GM21526 (cell line): ENCODE results near the gene ATF6.
A peak's percentile ranks its signal among the peaks of the same experiment; 100 is the strongest.

ENCODE experiments used
- ATAC-seq: cut with Tn5 transposase; IDR thresholded peaks from one replicate; pipeline ENCODE4 v1.9.1; 2021; ENCODE audit warnings: moderate library complexity; ENCODE audit not compliant: unreplicated experiment, low FRiP score

ATF6 gene

DNA sequence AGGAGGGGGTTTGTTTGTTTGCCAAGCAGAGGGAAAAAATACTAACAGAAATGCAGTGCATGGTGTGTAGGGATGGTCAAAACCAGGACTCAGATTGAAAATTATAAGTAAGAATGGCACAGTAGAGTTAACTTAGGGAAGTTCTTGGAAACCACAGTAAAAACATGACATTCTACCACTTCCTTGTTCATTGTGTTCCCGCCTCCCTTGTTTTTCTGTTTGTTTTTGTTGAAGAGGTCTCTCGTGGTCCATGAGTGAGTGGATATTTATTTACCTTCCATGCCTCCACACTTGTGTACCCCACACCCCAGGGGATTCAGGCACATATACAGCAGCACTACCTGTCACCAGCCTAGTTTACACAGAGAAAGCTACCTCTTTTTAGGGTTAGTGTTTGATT is 187.9 kb downstream of the ATF6 start:
- ATAC-seq, result no peak

DNA sequence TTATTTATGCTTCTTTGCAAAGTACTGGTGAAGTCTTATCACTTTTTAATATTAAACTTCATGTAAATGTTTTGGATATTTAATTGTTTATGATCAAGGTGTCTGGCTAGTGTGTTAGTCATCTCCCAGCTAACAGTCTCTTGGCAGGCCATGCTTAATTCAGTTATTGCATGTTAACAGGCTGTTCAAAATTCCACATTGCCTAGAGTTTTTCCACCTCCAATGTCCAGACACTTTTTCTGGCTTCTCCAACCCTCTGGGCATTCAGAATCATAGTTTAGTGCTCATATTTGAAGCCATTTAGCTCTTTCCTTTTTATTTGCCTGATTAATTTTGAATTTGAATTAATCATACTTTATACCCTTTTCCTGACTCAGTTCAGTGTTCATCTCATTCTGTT is 188.3 kb downstream of the ATF6 start:
- no peak for ATAC-seq

DNA sequence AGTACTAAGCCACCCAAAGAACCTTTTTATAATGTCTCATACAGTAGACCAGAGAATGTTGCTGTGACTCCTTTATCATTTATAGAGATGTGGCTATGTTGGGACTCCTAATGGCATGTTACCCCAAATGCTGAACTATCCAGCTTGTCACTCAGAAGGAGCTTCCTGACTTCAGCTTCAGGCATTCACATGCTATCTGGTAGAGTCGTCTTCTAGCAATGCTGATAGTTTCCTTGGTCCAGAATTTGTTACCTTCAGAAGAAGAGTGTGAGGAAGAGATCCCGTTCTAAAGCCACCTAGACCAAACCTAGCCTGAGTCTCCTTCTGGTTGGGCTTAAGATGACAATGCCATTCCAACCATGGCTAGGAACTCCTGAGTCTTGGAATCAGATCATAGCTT is 189.5 kb downstream of the ATF6 start:
- no peak for ATAC-seq

DNA sequence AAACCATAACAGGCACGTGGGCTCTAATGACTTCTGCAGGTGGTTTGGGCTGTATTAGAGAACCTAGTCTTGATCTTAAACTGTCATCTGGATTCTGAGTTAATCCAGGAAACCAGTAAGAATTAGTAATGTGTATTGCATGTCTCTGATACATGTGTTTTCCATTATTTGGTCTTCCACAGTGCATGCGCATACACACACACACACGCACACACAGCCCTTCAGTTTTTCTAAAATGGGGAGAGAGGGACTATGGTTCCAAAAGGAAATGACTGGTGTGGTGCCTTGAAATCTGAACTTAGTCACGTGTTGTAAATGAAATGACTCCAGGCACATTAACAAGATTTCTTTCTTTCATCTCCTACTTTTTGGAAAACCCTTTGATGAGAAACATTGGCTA is 190.0 kb downstream of the ATF6 start:
- no peak for ATAC-seq

DNA sequence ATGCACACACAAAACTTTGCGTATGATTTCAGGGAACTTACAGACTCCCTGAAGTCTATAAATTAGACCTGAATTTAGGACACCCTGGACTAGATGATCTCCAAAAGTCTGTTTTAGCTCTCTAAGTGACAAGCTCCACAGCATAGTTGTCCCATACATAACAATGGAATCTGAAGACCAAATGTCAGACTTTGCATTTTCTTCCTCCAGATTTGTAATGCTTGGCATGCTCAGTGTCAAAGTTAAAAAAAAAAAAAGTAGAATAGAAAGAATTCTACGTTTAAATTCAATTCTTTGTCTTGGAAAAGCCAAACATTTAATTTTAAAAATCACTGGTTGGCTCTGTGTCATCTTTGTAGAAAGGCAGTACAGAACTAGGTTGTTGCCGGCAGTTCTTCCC is 190.8 kb downstream of the ATF6 start:
- no peak for ATAC-seq

DNA sequence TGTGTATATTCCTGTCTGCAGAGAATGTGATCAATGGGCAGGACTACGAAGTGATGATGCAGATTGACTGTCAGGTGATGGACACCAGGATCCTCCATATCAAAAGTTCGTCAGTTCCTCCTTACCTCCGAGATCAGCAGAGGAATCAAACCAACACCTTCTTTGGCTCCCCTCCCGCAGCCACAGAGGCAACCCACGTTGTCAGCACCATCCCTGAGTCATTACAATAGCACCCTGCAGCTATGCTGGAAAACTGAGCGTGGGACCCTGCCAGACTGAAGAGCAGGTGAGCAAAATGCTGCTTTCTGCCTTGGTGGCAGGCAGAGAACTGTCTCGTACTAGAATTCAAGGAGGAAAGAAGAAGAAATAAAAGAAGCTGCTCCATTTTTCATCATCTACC is 192.3 kb downstream of the ATF6 start:
- ATAC-seq, result no peak

DNA sequence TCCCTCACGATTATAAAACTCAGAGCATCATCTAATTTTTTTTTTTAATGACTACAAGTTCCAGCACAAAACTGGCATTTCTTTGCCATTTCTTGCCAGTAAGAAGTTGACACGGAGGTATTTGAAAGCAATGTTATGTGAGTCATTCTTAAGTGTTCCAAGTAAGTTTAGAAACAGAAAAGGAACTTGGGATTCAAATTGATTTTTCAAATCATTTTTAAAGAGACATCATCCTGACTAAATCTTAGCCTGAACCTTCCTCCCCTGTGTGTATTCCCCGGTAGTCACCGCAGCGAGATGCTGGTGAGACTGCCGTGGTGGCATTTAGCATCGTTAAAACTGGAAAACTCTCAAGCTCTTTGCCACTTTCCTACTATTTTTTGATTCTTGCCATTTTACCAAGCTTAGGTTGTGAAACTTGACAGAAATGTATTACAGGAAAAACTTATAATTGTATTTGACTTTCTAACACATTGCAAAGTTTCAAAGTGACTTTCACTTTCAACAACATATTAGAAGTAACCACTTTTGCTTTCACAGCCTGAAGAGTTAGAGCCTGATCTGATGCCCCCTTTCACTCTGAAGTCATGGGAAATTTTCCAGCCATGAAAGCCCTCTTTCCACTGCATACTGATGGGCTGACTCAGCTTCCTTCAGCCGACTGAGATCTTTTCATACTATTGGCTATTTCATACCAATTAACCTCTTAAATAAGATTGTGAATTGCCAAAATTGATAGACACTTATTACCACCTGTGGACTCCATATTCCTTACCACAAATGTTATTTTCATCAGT is 196.2 kb downstream of the ATF6 start:
- ATAC-seq, result peak; percentile 84

DNA sequence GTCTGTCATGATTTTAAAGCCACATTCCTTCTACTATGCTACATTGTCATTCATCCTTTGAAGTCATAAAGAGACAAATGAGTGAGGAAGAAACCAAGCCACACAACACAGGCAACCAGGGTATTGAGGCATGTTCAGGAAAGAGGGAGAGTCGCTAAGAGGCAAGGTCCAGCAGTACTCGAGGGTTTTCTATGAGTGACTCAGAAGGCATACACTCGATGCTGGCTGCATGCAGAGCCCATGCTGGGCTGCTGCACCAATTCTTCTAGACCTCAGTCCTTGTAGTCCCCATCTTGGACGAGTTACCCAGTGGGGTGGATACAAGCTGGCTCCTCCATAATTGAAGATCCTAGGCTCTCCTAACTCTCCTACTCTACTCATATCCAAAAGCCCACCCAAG is 199.9 kb downstream of the ATF6 start:
- no peak for ATAC-seq

DNA sequence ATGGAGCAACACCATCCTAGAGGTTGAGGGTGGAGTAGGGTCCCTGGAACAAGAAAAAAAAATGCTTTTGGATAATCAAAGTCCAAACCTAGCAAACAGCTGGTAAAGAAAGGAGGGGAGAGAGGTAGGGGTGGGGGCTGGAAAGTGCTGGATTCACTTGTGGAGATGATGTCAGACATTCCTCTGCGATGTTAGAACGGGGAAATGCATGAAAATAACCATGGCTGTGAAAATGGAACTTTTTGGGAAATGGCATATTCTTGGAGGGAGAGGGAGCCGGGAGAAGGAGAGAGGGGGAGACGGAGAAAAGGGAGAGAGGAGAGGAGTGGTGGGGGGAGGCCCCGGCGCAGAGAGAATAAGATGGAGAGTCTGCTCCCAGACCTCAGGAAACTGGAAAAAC is 203.9 kb downstream of the ATF6 start:
- no peak for ATAC-seq

DNA sequence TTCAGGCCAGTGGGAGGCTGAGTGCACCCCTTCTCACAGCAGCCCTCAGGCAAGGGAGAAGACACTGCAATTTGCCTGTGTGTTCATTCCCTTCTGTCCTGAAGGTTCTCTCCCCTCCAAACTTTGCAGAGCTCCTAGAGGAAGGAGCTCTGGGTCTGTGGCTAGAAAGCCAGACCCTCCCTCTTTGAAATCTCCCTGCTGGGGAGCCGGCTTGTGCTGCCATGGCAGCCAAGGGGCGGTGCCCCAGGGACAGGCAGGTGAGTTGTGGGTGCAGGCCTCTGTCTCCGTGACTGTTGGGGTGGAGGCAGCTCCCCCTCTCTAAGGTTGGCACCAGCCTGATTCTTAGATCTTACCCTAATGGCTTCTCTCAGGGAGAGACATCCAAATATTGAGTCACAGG is 204.5 kb downstream of the ATF6 start:
- ATAC-seq, result no peak

DNA sequence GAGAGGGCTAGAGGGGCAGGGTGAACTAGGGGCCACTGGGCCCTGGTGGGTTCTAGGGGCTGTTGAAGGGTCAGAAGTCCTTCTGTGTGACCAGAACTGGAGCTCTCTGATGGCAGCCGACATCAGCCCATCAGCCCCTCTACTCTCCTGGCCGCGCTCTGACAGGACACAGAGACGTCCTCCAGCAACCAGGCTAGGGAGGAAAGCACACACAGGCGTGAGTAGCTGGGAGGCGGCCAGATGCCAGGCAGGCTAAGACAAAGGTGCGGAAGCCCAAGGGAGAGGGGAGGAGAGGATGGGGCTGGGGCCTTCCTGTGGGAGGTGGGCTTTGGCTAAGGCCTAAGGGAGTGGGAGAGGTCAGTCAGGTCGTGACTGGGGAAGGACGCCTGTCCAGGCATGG is 206.7 kb downstream of the ATF6 start:
- ATAC-seq, result no peak

DNA sequence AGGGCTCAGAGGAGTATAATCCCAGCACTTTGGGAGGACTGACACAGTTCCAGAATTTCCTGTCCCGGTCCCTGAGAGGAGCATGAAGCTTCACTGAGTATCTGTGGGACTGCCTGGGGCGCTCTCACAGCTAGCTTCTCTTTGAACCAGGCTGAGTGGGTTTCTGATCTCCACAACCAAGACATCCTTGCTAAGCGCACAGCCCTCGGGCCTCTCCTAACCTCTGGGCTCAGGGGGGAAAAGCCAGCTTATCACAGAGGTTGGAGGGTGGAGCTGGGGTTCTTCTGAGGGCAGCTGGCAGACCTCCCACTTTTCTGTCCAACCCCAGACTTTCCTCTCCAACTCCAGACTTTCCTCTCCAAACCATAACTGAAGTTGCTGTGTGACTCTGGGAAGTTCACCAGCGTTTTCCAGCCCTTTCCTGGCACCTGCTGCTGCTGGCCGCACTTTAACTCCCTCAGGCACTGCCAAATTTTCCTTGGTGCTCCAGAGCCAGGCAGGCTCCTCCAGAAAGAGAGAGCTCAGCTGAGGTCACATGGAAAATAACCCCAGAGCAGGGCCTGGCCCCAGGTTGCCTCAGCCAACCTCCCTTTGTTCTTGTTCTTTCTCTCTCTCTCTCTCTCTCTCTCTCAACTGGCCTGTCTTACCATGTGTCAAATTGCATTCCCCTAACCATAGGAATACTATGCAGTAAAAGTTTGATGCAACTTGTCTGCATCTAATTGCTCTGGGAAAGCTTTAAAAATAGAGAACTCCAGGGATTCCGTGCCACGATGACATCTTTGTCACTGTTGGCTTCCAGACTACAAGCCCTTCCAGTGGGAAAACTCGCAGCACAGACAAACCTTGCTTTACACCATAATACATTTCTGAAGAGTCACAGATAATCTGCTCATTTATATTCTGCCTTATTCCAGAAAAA is 208.1 kb downstream of the ATF6 start:
- ATAC-seq, result no peak

DNA sequence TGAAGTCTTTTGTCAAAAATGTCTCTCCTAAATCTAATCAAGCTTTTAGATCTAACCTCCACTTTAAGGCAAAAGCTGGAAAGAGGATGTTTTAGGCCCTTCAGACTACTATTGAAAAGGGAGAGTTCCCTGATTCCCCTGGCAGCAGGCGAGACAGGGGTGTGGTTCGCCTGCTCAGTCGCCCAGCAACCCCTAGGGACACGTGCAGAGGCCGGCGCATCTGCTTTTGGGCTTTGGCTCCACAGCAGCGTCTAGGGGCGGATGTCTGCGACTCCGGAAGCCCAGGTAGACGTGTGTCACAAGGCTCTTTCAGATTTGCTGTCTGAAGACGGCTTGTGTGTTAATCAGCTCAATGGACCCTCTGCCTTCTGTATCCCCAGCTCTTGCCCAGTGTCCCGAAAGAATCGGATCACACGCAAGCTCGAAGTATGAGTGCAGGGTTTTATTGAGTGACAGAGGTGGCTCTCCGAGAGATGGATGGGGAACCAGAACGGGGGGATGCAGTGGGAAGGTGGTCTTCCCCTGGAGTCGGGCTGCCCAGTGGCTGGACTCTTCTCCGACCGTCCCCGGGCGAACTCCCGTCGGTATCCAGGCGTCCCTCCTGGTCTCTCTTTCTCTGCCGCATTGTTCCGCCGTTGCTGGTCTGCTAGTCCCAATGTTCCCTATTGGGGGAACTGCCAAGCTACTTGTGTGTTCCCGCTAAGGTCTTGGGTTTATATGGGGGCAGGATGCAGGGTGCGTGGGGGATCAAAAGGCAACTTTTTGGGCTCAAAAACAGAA is 212.1 kb downstream of the ATF6 start:
- ATAC-seq, result no peak

DNA sequence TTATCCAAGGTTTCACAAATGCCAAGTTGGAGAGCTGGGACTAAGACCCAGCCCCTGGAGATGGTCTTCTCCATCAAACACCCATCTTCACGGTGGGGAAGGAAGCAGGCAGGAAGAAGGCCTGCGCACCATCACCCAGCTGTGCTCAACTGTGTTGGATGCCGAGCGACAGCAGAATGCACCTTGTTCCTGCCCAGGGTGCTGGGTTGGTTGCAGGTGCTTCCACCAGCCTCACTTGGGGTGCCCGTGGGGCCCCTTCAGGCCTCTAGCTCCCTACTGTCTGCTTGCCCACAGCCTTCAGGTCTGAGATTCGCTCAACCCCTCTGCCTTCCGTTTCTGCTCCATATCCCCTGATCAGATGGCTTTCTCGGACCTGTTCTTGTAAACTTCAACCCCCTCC is 215.0 kb downstream of the ATF6 start:
- ATAC-seq, result no peak

DNA sequence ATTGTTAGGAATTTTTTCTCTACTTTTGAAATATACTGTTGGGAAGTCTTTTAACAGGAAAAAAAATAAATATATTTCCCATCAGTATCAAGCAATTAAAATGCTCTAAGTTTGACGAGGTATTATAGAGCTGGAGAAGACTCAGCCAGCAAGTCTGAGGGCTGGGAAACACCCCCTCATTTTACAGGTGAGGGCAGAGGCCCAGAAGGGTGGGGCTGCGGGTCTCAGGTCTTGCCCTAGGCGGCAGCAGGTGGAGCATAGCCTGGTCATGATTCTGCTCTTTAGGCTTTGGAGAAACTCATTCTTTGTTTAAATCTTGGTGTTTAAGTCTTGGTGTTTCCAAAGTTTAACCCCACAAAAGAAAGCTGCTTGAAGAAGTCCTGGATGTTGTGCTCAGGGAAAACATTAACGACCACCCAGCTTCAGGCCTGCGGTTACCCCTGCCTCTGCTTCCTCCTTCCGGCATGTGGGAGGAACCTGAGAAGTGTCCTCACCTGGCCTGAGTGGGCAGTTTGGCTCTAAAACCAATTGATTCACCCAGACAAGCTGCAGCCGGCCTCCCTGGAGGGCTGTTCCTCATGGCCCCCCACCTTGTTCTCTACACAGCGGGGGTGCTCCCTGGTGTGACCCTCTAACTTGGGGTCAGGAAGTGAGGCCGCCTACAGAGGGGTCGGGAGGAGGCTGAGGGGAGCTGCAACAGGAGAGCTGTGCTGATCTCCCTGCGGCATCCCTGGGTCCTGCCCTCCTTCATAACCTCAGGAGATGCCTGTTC is 215.8 kb downstream of the ATF6 start:
- ATAC-seq, result no peak

DNA sequence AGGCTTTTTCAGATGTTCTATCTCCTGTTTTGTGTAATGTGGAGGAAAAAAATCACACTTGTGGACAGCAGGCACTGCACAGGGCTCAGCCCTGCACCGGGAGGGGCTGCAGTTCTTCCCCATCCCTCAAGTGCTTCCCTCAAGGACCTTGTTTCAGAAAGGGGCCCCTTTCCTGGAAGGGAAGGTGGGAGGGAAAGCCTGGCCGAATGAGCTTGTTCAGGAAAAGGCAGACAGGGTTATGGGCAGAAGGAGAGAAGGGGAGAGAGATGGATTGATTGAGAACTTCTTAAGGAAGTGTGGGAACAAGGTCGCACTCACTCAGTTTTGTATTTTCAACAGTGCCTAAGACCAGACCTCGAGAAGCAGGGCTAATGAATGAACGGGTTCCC is 216.4 kb downstream of the ATF6 start:
- ATAC-seq, result no peak

DNA sequence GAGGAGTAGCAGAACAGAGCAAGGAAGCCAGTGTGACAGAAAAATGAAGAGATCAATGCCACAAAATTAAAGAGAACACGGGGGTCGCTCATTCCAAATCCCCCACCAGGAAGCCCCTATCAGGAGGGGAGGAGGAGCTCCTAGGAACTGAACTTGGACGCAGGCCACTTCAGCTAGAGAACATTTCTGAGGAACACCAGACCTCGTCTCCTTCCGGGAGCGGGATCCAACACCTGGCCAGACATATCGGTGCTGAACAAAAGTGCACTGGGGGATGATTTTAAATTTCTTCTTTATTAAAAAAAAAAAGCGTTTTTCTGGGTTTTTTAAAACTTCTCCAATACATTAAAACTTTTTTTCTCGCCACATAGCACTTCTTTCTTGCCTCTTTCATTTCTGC is 216.8 kb downstream of the ATF6 start:
- ATAC-seq, result no peak

DNA sequence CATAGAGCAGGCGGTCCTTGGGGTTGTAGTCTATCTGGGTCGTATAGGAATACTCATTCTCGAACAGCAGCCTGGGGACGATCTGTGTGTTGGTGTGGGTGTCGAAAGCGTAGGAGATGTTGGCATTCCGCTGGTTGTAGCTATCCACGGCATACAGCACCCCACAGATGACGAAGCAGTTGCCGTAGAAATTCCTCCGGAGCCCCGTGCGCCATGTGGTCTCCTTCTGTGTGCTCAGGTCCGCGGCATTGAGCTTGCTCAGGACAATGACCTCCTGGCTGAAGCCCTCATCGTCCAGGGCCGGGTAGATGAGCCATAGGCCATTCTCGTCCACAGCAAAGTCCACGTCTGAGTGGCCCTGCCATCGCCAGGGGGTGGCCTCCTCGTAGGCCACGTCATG is 217.6 kb downstream of the ATF6 start:
- ATAC-seq, result no peak

DNA sequence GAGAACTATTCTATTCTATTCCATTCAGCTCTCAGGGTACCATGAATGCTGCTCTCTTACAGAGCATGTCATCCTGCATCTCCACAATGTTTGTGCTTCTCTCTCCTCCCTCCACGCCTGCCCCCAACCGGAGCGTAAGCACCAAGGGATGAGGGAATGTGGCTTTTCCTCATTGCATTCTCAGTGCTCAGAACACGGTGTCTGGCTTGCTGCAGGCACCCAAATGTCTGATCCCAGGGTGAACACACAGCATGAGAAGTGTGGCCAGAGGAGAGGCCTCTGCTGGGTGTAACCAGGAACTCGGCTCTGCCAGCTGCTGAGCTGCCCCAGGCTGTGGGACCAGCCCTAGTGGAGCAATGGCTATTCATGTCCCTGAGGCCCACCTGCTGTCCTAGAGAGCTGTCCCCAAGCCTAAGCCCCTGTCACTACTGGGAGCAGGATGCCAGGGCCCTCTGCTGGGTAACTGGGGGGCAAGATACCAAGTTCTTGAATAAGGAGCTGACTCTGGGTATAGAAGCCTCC is 219.2 kb downstream of the ATF6 start:
- ATAC-seq, result no peak

DNA sequence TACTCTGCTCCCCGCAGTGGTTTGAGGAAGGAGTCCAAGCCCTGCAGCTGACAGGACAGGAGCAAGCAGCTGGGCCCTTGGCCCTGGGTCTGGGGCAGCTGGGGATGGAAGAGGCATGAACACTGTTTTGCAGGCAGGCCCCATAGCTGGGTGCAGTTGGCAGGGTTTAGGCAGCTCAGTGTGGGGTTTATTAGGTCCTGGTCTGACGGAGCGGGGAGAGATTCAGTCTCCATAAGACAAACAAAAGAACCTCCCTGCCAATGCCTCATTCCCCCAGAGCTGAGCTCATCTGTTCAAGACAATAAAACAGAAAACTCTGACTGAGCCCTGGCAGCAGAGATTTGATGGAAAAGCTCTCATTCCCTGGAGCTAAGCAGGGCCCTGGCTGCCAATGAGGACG is 220.2 kb downstream of the ATF6 start:
- no peak for ATAC-seq
